D721Med (cell line): ENCODE data around the gene EFTUD2.

ENCODE experiments used
- DNase-seq: peaks from one replicate; pipeline ENCODE4 v3.0.0; 2011; ENCODE audit warnings: low spot score; ENCODE audit not compliant: insufficient read length
- FAIRE-seq: peaks from 2 replicates; lab custom pipeline; 2011; peaks lifted over from hg19 to GRCh38; lab: Jason Lieb, UNC
- CTCF ChIP-seq: IDR thresholded peaks from 2 replicates; pipeline ENCODE4 v1.5.1; 2012; ENCODE audit warnings: mild to moderate bottlenecking, control low read depth; ENCODE audit not compliant: insufficient read depth; ENCODE audit errors: missing control alignments

EFTUD2 gene

GRCh38 chr17:44940317-44940716 is 41.1 kb upstream of the EFTUD2 start:
- DNase-seq (no peak), FAIRE-seq (no peak)
- TF ChIP-seq CTCF: no peak

- FAIRE-seq (no peak), DNase-seq (peak; percentile 0)
- TF ChIP-seq CTCF: no peak
Observed at GRCh38 chr17:44935116-44935515, 35.9 kb upstream of the EFTUD2 start.

- TF ChIP-seq CTCF: no peak
Observed at GRCh38 chr17:44934745-44935105, 35.5 kb upstream of the EFTUD2 start.

GRCh38 chr17:44933824-44934744 is 34.8 kb upstream of the EFTUD2 start:
- FAIRE-seq (no peak), DNase-seq (peak; percentile 3)
- TF ChIP-seq CTCF: no peak

More at GRCh38 chr17:44934745-44935105, 35.5 kb upstream of the EFTUD2 start:
- FAIRE-seq (no peak), DNase-seq (no peak)

- FAIRE-seq: no peak
Observed at GRCh38 chr17:44932787-44933097, 33.5 kb upstream of the EFTUD2 start.

GRCh38 chr17:44932096-44932786 is 33.0 kb upstream of the EFTUD2 start:
- TF ChIP-seq CTCF: no peak
- FAIRE-seq: no peak
- DNase-seq: peak; percentile 5

More at GRCh38 chr17:44932787-44933097, 33.5 kb upstream of the EFTUD2 start:
- TF ChIP-seq CTCF: no peak
- DNase-seq: peak; percentile 0
